Fibroblast of lung (primary cell): ENCODE data around the gene BNIP5. TPM values are rescaled to one million over a fixed set of nuclear protein-coding genes. Genes with fewer than 3 reads are reported as not detected.
"Not testable (repeated sequence)": the region's sequence is repeated elsewhere in the genome, so short reads cannot be mapped to it uniquely, and the experiment has no call there.

Experiments
- DNase-seq, 2 donors: peaks; one replicate each; pipeline versions ENCODE4 v3.0.0 to v3.0.0-alpha.2; 2010; ENCODE audit warnings: low read depth in 2 of 2
- H2AFZ ChIP-seq: 2 replicates; pipeline ENCODE4 v1.5.1; 2012; ENCODE audit warnings: low read length, control low read depth, inconsistent platforms
- H3K27ac ChIP-seq: 2 replicates; pipeline ENCODE4 v1.5.1; 2011; ENCODE audit warnings: low read length, control low read depth; ENCODE audit not compliant: insufficient read depth
- H3K27me3 ChIP-seq: 2 replicates; pipeline ENCODE4 v1.5.1; 2011; ENCODE audit warnings: mild to moderate bottlenecking, low read length; ENCODE audit not compliant: control insufficient read depth, insufficient read depth
- H3K36me3 ChIP-seq: 2 replicates; pipeline ENCODE4 v1.5.1; 2011; ENCODE audit warnings: low read length; ENCODE audit not compliant: control insufficient read depth, insufficient read depth
- H3K4me1 ChIP-seq: 2 replicates; pipeline ENCODE4 v1.5.1; 2011; ENCODE audit warnings: low read length; ENCODE audit not compliant: control insufficient read depth, insufficient read depth; ENCODE audit errors: extremely low read depth
- H3K4me2 ChIP-seq: 2 replicates; pipeline ENCODE4 v1.5.1; 2011; ENCODE audit warnings: low read length, control low read depth; ENCODE audit not compliant: insufficient read depth; ENCODE audit errors: extremely low read depth
- H3K4me3 ChIP-seq, 4 experiments: fragments of 200-600 bp in 1 of 4; sonication (generic) in 1 of 4; replicated peaks in 1 of 4; 2 replicates each; pipeline ENCODE4 v1.5.1; 2011 to 2016; ENCODE audit warnings: low read length in 4 of 4, low read depth in 3 of 4, mild to moderate bottlenecking in 3 of 4, control low read depth in 2 of 4, inconsistent platforms in 1 of 4, mixed read lengths in 1 of 4; ENCODE audit not compliant: insufficient read depth in 1 of 4; ENCODE audit errors: control extremely low read depth in 1 of 4
- H3K79me2 ChIP-seq: 2 replicates; pipeline ENCODE4 v1.5.1; 2012; ENCODE audit warnings: mild to moderate bottlenecking, low read length, inconsistent platforms; ENCODE audit not compliant: control insufficient read depth, insufficient read depth
- H3K9ac ChIP-seq: 2 replicates; pipeline ENCODE4 v1.5.1; 2011; ENCODE audit warnings: mild to moderate bottlenecking, low read length, control low read depth; ENCODE audit not compliant: insufficient read depth
- H3K9me3 ChIP-seq: 2 replicates; pipeline ENCODE4 v1.5.1; 2012; ENCODE audit warnings: low read depth, low read length; ENCODE audit not compliant: control insufficient read depth, insufficient read depth
- H4K20me1 ChIP-seq: 2 replicates; pipeline ENCODE4 v1.5.1; 2011; ENCODE audit warnings: low read length; ENCODE audit not compliant: control insufficient read depth, insufficient read depth; ENCODE audit errors: extremely low read depth
- CTCF ChIP-seq, 2 donors: IDR thresholded peaks in 1 of 2; conservative IDR thresholded peaks in 1 of 2; 1 replicate in 1 of 2; 2 replicates in 1 of 2; pipeline ENCODE4 v1.5.1; 2011 to 2012; ENCODE audit warnings: low read length in 2 of 2, control low read depth in 1 of 2, inconsistent platforms in 1 of 2, low read depth in 1 of 2, mild to moderate bottlenecking in 1 of 2
- EZH2 ChIP-seq: IDR thresholded peaks from 2 replicates; pipeline ENCODE4 v1.5.1; 2012; ENCODE audit warnings: low read length, control low read depth, mild to moderate bottlenecking; ENCODE audit errors: missing control alignments
- polyA plus RNA-seq, 2 donors: library from polyadenylated mRNA; depleted of rRNA in 1 of 2; stranded (reverse) in 1 of 2; unstranded in 1 of 2; fragments of >200 nt; gene quantifications; 2 replicates each; pipeline ENCODE4 v1.2.1, GENCODE V29; 2011 to 2012; ENCODE audit warnings: missing spikeins in 1 of 2
- total RNA-seq: library from RNA; depleted of rRNA; stranded (reverse); fragments of >200 nt; gene quantifications from 2 replicates; pipeline ENCODE4 v1.2.1, GENCODE V29; 2014

Gene BNIP5
- total and polyA plus RNA-seq, 2 donors (not counting 1 experiment from before 2014, with no cell fraction given), result not detected

- Histone ChIP-seq H3K27me3 (peaks cover 20% of the 10 kb centered on the region), H3K9me3 (no peaks in the 10 kb centered on the region), H2AFZ (peak overlapping the region; percentile 62), H3K36me3 (no peaks in the 10 kb centered on the region), H3K79me2 (no peaks in the 10 kb centered on the region), H3K4me3 (no peak overlapping the region), H3K4me2 (peak overlapping the region; percentile 40), H4K20me1 (no peaks in the 10 kb centered on the region), H3K27ac (no peak overlapping the region), H3K9ac (no peak overlapping the region), H3K4me1 (peaks cover 3% of the 10 kb centered on the region)
- peak; percentile 56 to 69 for DNase-seq
- TF ChIP-seq EZH2, result peak; percentile 49
- peak; percentile 91 to 97 for TF ChIP-seq CTCF (conservative IDR thresholded peaks at IDR 0.05 in 1 of 2, IDR thresholded peaks at IDR 0.05 in 1 of 2; ENCODE audit: low read depth in 1 of 2, low read length in 2 of 2)
Measured at GRCh38 chr6:36340618-36341454, 4.1 kb upstream of the BNIP5 start.

- Histone ChIP-seq H3K27ac (no peak overlapping the region), H3K79me2 (no peaks in the 10 kb centered on the region), H3K9ac (no peak overlapping the region), H3K9me3 (no peaks in the 10 kb centered on the region), H3K36me3 (no peaks in the 10 kb centered on the region), H3K4me2 (no peak overlapping the region), H3K4me3 (no peak overlapping the region), H3K27me3 (peaks cover 24% of the 10 kb centered on the region), H3K4me1 (peaks cover 3% of the 10 kb centered on the region), H2AFZ (no peak overlapping the region), H4K20me1 (no peaks in the 10 kb centered on the region)
- TF ChIP-seq EZH2, result no peak
- TF ChIP-seq CTCF (conservative IDR thresholded peaks at IDR 0.05 in 1 of 2, IDR thresholded peaks at IDR 0.05 in 1 of 2; ENCODE audit: low read depth in 1 of 2, low read length in 2 of 2), result no peak
- no peak for DNase-seq
Measured at GRCh38 chr6:36340306-36340617, 3.6 kb upstream of the BNIP5 start.

- no peak overlapping the region for H3K4me2 ChIP-seq
- H3K79me2 ChIP-seq, result no peaks in the 10 kb centered on the region
- TF ChIP-seq EZH2 (no peak), CTCF (conservative IDR thresholded peaks at IDR 0.05 in 1 of 2, IDR thresholded peaks at IDR 0.05 in 1 of 2; ENCODE audit: low read depth in 1 of 2, low read length in 2 of 2) (no peak)
- H3K9me3 ChIP-seq, result no peaks in the 10 kb centered on the region
- no peaks in the 10 kb centered on the region for H4K20me1 ChIP-seq
- no peaks in the 10 kb centered on the region for H3K36me3 ChIP-seq
- peaks cover 34% of the 10 kb centered on the region for H3K27me3 ChIP-seq
- no peak overlapping the region for H3K9ac ChIP-seq
- no peak overlapping the region for H3K4me3 ChIP-seq
- H3K27ac ChIP-seq, result no peak overlapping the region
- H2AFZ ChIP-seq, result no peak overlapping the region
- DNase-seq, result no peak
- peaks cover 3% of the 10 kb centered on the region for H3K4me1 ChIP-seq
Measured at GRCh38 chr6:36339146-36339545, 2.5 kb upstream of the BNIP5 start.

- H3K9ac ChIP-seq, H3K4me3 ChIP-seq, H3K36me3 ChIP-seq, H3K27ac ChIP-seq, H4K20me1 ChIP-seq, H2AFZ ChIP-seq, H3K4me1 ChIP-seq, H3K9me3 ChIP-seq, H3K4me2 ChIP-seq, DNase-seq, H3K79me2 ChIP-seq: not testable (repeated sequence)
- H3K27me3 ChIP-seq, result peaks cover 42% of the 10 kb centered on the region
Measured at GRCh38 chr6:36338223-36338622, 1.5 kb upstream of the BNIP5 start.
